Tibial nerve (tissue), 3 donors: Measurements from ENCODE around the gene FCN1.

ENCODE experiments used
- CTCF ChIP-seq, 5 experiments: fragments of 200-600 bp in 3 of 5; fragments of 450-650 bp in 2 of 5; sonication (generic) in 3 of 5; IDR thresholded peaks; one replicate each; pipeline ENCODE4 v1.5.1; 2016 to 2019; ENCODE audit warnings: antibody characterized with exemption in 5 of 5, mild to moderate bottlenecking in 3 of 5, moderate library complexity in 2 of 5
- POLR2A ChIP-seq, 2 donors: fragments of 450-650 bp; IDR thresholded peaks; one replicate each; pipeline ENCODE4 v1.6.1; 2017; ENCODE audit warnings: antibody characterized with exemption in 2 of 2, mild to moderate bottlenecking in 2 of 2, moderate library complexity in 2 of 2

DNA sequence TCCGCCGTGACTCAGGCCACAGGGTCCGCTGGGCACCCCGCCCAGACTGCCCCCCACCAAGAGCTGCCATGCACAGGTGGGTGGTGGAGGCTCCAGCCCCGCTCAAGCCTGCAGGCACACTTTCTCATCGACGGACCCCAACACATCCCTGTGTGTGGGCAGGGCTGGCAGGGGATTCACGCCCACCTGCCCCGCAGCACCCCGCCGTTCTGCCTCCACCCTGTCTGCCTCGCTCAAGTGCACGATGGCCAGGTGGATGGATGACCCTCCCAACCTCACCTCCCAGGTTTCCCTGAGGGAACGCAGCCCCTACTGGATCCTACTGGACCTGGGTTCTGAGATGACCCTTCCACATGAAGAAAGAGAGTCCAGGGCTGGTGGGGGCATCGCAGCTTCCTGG is 26.1 kb upstream of the FCN1 start:
- no peak for TF ChIP-seq CTCF (IDR thresholded peaks at IDR 0.05)
- no peak for TF ChIP-seq POLR2A (IDR thresholded peaks at IDR 0.05)
